ENCODE data around the gene FOXF2. TPM values are rescaled to one million over a fixed set of nuclear protein-coding genes. Genes with fewer than 3 reads are reported as not detected.
A peak's percentile ranks its signal among the peaks of the same experiment; 100 is the strongest.

The FOXF2 gene
- total and polyA plus RNA-seq, 2 of the 13 experiments (the other 11 are each of a cell fraction or from before 2014, with no cell fraction given): not detected

DNA sequence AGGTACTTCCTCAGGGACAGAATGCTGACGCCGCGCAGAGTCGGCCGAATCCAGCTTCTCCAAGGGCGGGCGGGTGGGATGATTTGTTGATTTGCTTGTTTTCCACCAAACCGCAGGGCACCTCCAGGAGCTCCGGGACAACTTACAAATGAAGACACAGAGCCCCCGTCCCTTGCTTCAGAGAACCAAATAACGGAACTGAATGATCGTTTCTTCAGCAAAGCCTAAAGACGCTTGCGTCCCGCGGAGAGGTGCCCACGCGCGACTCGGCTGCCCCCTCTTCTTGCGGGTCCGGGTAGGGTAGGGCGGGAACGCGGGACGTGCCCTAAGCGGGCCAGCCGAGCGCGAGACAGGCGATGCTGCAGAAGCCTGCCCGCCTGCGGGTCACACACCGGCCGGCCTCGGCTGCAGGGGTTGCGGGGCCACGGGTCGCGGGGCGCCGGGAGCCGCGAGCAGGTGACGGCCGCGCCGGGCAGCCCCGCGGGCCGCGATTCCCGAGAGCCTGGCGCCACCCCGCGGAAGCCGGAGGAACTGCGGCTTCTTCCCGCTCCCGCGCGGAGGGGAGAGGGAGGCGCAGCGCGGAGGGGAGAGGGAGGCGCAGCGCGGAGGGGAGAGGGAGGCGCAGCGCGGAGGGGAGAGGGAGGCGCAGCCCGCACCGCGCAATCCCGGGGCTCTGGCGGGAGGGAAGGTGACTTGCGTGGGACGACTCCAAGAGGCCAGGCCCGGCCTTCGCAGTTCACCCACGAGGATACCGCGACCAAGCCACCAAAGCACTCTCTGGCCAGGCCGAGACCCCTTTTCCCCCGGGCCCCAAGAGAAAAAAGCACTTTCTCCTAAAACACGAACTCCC lies 7.7 kb upstream of the FOXF2 start (continued):
- TF ChIP-seq MEIS1 (CRISPR knock-in tag; IDR thresholded peaks at IDR 0.05; ENCODE audit: borderline replicate concordance): peak; percentile 41; the same call in 1 of the 2 replicates
- TF ChIP-seq, protein P1, sequence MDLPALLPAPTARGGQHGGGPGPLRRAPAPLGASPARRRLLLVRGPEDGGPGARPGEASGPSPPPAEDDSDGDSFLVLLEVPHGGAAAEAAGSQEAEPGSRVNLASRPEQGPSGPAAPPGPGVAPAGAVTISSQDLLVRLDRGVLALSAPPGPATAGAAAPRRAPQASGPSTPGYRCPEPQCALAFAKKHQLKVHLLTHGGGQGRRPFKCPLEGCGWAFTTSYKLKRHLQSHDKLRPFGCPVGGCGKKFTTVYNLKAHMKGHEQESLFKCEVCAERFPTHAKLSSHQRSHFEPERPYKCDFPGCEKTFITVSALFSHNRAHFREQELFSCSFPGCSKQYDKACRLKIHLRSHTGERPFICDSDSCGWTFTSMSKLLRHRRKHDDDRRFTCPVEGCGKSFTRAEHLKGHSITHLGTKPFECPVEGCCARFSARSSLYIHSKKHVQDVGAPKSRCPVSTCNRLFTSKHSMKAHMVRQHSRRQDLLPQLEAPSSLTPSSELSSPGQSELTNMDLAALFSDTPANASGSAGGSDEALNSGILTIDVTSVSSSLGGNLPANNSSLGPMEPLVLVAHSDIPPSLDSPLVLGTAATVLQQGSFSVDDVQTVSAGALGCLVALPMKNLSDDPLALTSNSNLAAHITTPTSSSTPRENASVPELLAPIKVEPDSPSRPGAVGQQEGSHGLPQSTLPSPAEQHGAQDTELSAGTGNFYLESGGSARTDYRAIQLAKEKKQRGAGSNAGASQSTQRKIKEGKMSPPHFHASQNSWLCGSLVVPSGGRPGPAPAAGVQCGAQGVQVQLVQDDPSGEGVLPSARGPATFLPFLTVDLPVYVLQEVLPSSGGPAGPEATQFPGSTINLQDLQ (CRISPR knock-in tag; IDR thresholded peaks at IDR 0.05): peak; percentile 54; the same call in 1 of the 2 replicates
- TF ChIP-seq, protein P2, sequence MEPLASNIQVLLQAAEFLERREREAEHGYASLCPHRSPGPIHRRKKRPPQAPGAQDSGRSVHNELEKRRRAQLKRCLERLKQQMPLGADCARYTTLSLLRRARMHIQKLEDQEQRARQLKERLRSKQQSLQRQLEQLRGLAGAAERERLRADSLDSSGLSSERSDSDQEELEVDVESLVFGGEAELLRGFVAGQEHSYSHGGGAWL (CRISPR knock-in tag; IDR thresholded peaks at IDR 0.05): 0 out of 2 replicates have a peak, but pooled peaks have one; percentile 19
- TF ChIP-seq ZNF670 (CRISPR knock-in tag; IDR thresholded peaks at IDR 0.05; ENCODE audit: borderline replicate concordance): no peak
- TF ChIP-seq, protein P3, sequence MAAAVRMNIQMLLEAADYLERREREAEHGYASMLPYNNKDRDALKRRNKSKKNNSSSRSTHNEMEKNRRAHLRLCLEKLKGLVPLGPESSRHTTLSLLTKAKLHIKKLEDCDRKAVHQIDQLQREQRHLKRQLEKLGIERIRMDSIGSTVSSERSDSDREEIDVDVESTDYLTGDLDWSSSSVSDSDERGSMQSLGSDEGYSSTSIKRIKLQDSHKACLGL (CRISPR knock-in tag; IDR thresholded peaks at IDR 0.05): peak; percentile 73; the same call in 1 of the 2 replicates
- peak; percentile 71; the same call in 1 of the 2 replicates for TF ChIP-seq ZFP62 (CRISPR knock-in tag; IDR thresholded peaks at IDR 0.05)
- no peak for TF ChIP-seq NONO (IDR thresholded peaks at IDR 0.05)
- TF ChIP-seq NONO (CRISPR knock-in tag; conservative IDR thresholded peaks at IDR 0.05): peak; percentile 44; the same call in 1 of the 2 replicates
- no peak for TF ChIP-seq ARID2 (CRISPR knock-in tag; IDR thresholded peaks at IDR 0.05; ENCODE audit: borderline replicate concordance)
- 0 out of 2 replicates have a peak, but pooled peaks have one; percentile 56 for TF ChIP-seq EED (CRISPR knock-in tag; IDR thresholded peaks at IDR 0.05)
- TF ChIP-seq HNF4A (CRISPR knock-in tag; IDR thresholded peaks at IDR 0.05): no peak
- TF ChIP-seq, protein P4, sequence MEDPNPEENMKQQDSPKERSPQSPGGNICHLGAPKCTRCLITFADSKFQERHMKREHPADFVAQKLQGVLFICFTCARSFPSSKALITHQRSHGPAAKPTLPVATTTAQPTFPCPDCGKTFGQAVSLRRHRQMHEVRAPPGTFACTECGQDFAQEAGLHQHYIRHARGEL (CRISPR knock-in tag; IDR thresholded peaks at IDR 0.05): 0 out of 2 replicates have a peak, but pooled peaks have one; percentile 58
- 0 out of 2 replicates have a peak, but pooled peaks have one; percentile 51 for TF ChIP-seq SRY (CRISPR knock-in tag; IDR thresholded peaks at IDR 0.05)
- TF ChIP-seq HIVEP1 (CRISPR knock-in tag; IDR thresholded peaks at IDR 0.05): peak; percentile 32; the same call in 1 of the 2 replicates
- TF ChIP-seq SMC3 (IDR thresholded peaks at IDR 0.05; ENCODE audit: low read length): peak; percentile 27; the same call in 1 of the 2 replicates
- TF ChIP-seq ZSCAN9 (CRISPR knock-in tag; IDR thresholded peaks at IDR 0.05; ENCODE audit: borderline replicate concordance): no peak
- no peak for TF ChIP-seq TCF12 (IDR thresholded peaks at IDR 0.05)
- 0 out of 2 replicates have a peak, but pooled peaks have one; percentile 62 for TF ChIP-seq TCF12 (CRISPR knock-in tag; IDR thresholded peaks at IDR 0.05)
- no peak for TF ChIP-seq NFRKB (IDR thresholded peaks at IDR 0.05)
- TF ChIP-seq, protein P5, sequence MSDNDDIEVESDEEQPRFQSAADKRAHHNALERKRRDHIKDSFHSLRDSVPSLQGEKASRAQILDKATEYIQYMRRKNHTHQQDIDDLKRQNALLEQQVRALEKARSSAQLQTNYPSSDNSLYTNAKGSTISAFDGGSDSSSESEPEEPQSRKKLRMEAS (IDR thresholded peaks at IDR 0.05): peak; percentile 47; the same call in 1 of the 2 replicates
- TF ChIP-seq ZNF644 (CRISPR knock-in tag; IDR thresholded peaks at IDR 0.05; ENCODE audit: low read depth): no peak
- TF ChIP-seq JUNB (CRISPR knock-in tag; IDR thresholded peaks at IDR 0.05; ENCODE audit: borderline replicate concordance): no peak
- TF ChIP-seq ZFP90 (CRISPR knock-in tag; IDR thresholded peaks at IDR 0.05; ENCODE audit: borderline replicate concordance): no peak
- TF ChIP-seq ZNF367 (CRISPR knock-in tag; IDR thresholded peaks at IDR 0.05; ENCODE audit: borderline replicate concordance): no peak
- no peak for TF ChIP-seq EEA1 (CRISPR knock-in tag; IDR thresholded peaks at IDR 0.05; ENCODE audit: borderline replicate concordance)
- TF ChIP-seq DR1 (CRISPR knock-in tag; IDR thresholded peaks at IDR 0.05): 0 out of 2 replicates have a peak, but pooled peaks have one; percentile 37
- TF ChIP-seq ZNF235 (CRISPR knock-in tag; IDR thresholded peaks at IDR 0.05; ENCODE audit: borderline replicate concordance): 0 out of 2 replicates have a peak, but pooled peaks have one; percentile 56

Measured in HepG2 (cell line).